ENCODE data around the gene GTF3A. TPM values are rescaled to one million over a fixed set of nuclear protein-coding genes. Genes with fewer than 3 reads are reported as not detected.

Gene GTF3A
- total and polyA plus RNA-seq, 2 of the 8 experiments (the other 6 are each of a cell fraction or from before 2014, with no cell fraction given): 41.6 to 96.5 TPM

DNA sequence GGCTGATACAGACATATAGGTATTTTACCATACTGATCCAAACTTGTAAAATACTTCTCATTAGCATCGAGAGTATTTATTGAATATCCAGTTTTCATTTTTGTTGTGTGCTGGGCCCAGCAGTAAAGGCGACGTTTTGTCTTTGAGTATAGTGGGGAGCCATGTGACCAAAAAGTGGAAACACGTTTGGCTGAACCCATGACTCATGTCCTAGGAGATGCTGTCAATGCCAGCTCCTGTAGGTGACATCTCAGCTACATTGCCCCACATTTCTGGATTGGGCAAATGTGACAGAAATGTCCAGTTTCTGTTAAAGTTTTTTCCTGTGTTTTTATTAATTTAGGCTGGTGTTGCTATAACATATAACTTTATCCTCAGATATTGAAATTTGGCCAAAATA is 26.1 kb upstream of the GTF3A start:
- Histone ChIP-seq H3K9ac (replicated peaks in 1 of 4; ENCODE audit: extremely low read depth in 1 of 4, low read depth in 3 of 4, low read length in 3 of 4) (no peak overlapping the region), H2AK5ac (ENCODE audit: low read depth, low read length) (no peak overlapping the region), H3K36me3 (ENCODE audit: control insufficient read depth in 2 of 4, insufficient read depth in 4 of 4, low read length in 3 of 4) (no peaks in the 10 kb centered on the region), H2BK15ac (ENCODE audit: low read length) (no peak overlapping the region), H4K91ac (replicated peaks; ENCODE audit: insufficient read length, low read length) (no peak overlapping the region), H4K8ac (ENCODE audit: extremely low read depth, insufficient read depth, low read length) (no peak overlapping the region), H3K4ac (replicated peaks; ENCODE audit: insufficient read length, low read depth, low read length) (no peak overlapping the region), H4K20me1 (replicated peaks in 1 of 2; ENCODE audit: control insufficient read depth in 1 of 2, insufficient read depth in 2 of 2, low read length in 2 of 2) (no peaks in the 10 kb centered on the region), H3K79me1 (ENCODE audit: low read depth, low read length) (no peaks in the 10 kb centered on the region), H3K23ac (ENCODE audit: insufficient read length) (no peak overlapping the region), H3K4me2 (ENCODE audit: insufficient read depth in 1 of 2, low read depth in 2 of 2, low read length in 2 of 2) (no peak overlapping the region), H3K56ac (replicated peaks; ENCODE audit: insufficient read length, low read depth, low read length) (no peak overlapping the region), H4K5ac (ENCODE audit: insufficient read length, low read depth, low read length) (no peak overlapping the region), H3K27ac (ENCODE audit: low read depth, low read length) (no peak overlapping the region), H2BK12ac (ENCODE audit: low read depth, low read length) (no peak overlapping the region), H3K79me2 (ENCODE audit: control insufficient read depth in 1 of 2, insufficient read depth in 2 of 2, low read length in 2 of 2) (no peaks in the 10 kb centered on the region), H3K4me3 (ENCODE audit: extremely low read depth in 1 of 4, insufficient read depth in 2 of 4, low read depth in 3 of 4, low read length in 4 of 4) (no peak overlapping the region), H3K9me3 (ENCODE audit: insufficient read depth in 2 of 2, low read depth in 1 of 2, low read length in 1 of 2) (no peaks in the 10 kb centered on the region), H3K14ac (ENCODE audit: insufficient read length) (no peak overlapping the region), H3K23me2 (ENCODE audit: low read depth, low read length) (no peaks in the 10 kb centered on the region), H3K18ac (ENCODE audit: extremely low read depth, low read length) (no peak overlapping the region), H3K27me3 (replicated peaks in 1 of 4; ENCODE audit: control insufficient read depth in 3 of 4, extremely low read depth in 1 of 4, insufficient read depth in 3 of 4, low read length in 3 of 4) (no peaks in the 10 kb centered on the region), H2BK20ac (ENCODE audit: low read length) (no peak overlapping the region), H2BK5ac (ENCODE audit: low read depth, low read length) (no peak overlapping the region), H2AFZ (ENCODE audit: low read length) (no peak overlapping the region), H3K4me1 (replicated peaks in 1 of 4; ENCODE audit: control insufficient read depth in 3 of 4, insufficient read depth in 4 of 4, low read length in 3 of 4) (peaks cover 3 to 6% (median 3%) of the 10 kb centered on the region in 4 experiments; a peak in 5 of 7 replicates), H2BK120ac (replicated peaks; ENCODE audit: low read depth, low read length) (no peak overlapping the region)
- WGBS, 2 experiments (ENCODE audit: extremely low coverage in 1 of 2, insufficient coverage in 1 of 2, insufficient read length in 1 of 2, insufficient replicate concordance in 2 of 2, low coverage in 1 of 2, low lambda C conversion rate in 2 of 2, missing lambda C conversion rate in 1 of 2): 79% methylated on average over 4 of the region's 4 CpGs; no CpG with 5 or more reads in 1 of the 2 experiments
- CTCF ChIA-PET (ENCODE audit: partially characterized antibody): interaction anchor here (0.6 to 1.0 kb wide), 3 partner anchors 26 to 36 kb away, joined by 3 read pairs; no protein-coding TSS in a partner anchor
- POLR2A ChIA-PET (ENCODE audit: partially characterized antibody): no interaction called here
- FAIRE-seq (no peak), DNase-seq (ENCODE audit: low read depth in 1 of 2, low spot score in 2 of 2) (no peak)
- no peak for TF ChIP-seq CHD2 (IDR thresholded peaks at IDR 0.05; ENCODE audit: low read length)
- no peak for TF ChIP-seq SIRT6 (IDR thresholded peaks at IDR 0.05; ENCODE audit: low read length)
- TF ChIP-seq SIX5 (IDR thresholded peaks at IDR 0.05; ENCODE audit: low read depth, low read length): no peak
- no peak for TF ChIP-seq KDM4A (IDR thresholded peaks at IDR 0.05; ENCODE audit: low read depth, low read length, severe bottlenecking)
- no peak for TF ChIP-seq SP2 (IDR thresholded peaks at IDR 0.05; ENCODE audit: low read length)
- TF ChIP-seq SP1 (IDR thresholded peaks at IDR 0.05; ENCODE audit: low read depth, low read length): no peak
- TF ChIP-seq HDAC6 (IDR thresholded peaks at IDR 0.05; ENCODE audit: low read depth, low read length): no peak
- TF ChIP-seq TCF12 (IDR thresholded peaks at IDR 0.05; ENCODE audit: low read depth, low read length): no peak
- no peak for TF ChIP-seq KDM1A (IDR thresholded peaks at IDR 0.05; ENCODE audit: borderline replicate concordance, low read length)
- TF ChIP-seq, protein P1, sequence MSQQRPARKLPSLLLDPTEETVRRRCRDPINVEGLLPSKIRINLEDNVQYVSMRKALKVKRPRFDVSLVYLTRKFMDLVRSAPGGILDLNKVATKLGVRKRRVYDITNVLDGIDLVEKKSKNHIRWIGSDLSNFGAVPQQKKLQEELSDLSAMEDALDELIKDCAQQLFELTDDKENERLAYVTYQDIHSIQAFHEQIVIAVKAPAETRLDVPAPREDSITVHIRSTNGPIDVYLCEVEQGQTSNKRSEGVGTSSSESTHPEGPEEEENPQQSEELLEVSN (IDR thresholded peaks at IDR 0.05): no peak
- TF ChIP-seq, protein P2, sequence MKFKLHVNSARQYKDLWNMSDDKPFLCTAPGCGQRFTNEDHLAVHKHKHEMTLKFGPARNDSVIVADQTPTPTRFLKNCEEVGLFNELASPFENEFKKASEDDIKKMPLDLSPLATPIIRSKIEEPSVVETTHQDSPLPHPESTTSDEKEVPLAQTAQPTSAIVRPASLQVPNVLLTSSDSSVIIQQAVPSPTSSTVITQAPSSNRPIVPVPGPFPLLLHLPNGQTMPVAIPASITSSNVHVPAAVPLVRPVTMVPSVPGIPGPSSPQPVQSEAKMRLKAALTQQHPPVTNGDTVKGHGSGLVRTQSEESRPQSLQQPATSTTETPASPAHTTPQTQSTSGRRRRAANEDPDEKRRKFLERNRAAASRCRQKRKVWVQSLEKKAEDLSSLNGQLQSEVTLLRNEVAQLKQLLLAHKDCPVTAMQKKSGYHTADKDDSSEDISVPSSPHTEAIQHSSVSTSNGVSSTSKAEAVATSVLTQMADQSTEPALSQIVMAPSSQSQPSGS (IDR thresholded peaks at IDR 0.05; ENCODE audit: low read length): no peak
